K562 (cell line): Measurements from ENCODE around the gene MMRN2. TPM values are rescaled to one million over a fixed set of nuclear protein-coding genes. Genes with fewer than 3 reads are reported as not detected.

ENCODE experiments used
- ATAC-seq: fragments of 200-7000 bp; cut with Tn5 transposase; 3 replicates; pipeline ENCODE4 v1.9.1; 2020; ENCODE audit warnings: moderate library complexity
- BruUV-seq: library from RNA; stranded (reverse); fragments of 400-500 nt; replicated peaks from 2 replicates; lab custom pipeline; 2021; lab: Mats Ljungman, UMichigan
- CTCF ChIA-PET: fragments of 300-600 bp; formaldehyde crosslinking; extraction: SDS; loops from one replicate; lab custom pipeline; 2021; ENCODE audit warnings: low intra/inter-chr PET ratio; lab: Yijun Ruan, JAX
- POLR2A ChIA-PET: fragments of 300-600, 350-650 bp; sonication (Branson Sonifier 250); formaldehyde crosslinking; extraction: SDS; loops from one replicate; lab custom pipeline; 2021; ENCODE audit warnings: antibody characterized with exemption, inconsistent platforms; lab: Yijun Ruan, JAX
- DNase-seq, 4 experiments: peaks; one replicate each; pipeline versions ENCODE4 v3.0.0 to v3.0.0-alpha.2; 2011 to 2018; ENCODE audit warnings: low spot score in 3 of 4, mixed read lengths in 3 of 4; ENCODE audit errors: extremely low read depth in 1 of 4
- FAIRE-seq: peaks from 2 replicates; lab custom pipeline; 2011; peaks lifted over from hg19 to GRCh38; lab: Jason Lieb, UNC
- H2AFZ ChIP-seq: 2 replicates; pipeline ENCODE4 v1.6.0; 2011; ENCODE audit warnings: low read depth, low read length, control low read depth, inconsistent platforms
- H3K27ac ChIP-seq: fragments of 200-600 bp; 3 replicates; pipeline ENCODE4 v1.8.0; 2011; ENCODE audit warnings: low read depth, mild to moderate bottlenecking, control low read depth, inconsistent platforms, low read length, moderate library complexity, mixed read lengths; ENCODE audit errors: extremely low read depth
- H3K27me3 ChIP-seq, 2 experiments: fragments of 300-600 bp in 1 of 2; 2 replicates in 1 of 2; 3 replicates in 1 of 2; pipeline versions ENCODE4 v1.6.0 to v1.8.0; 2011; ENCODE audit warnings: inconsistent platforms in 2 of 2, low read length in 2 of 2, mild to moderate bottlenecking in 1 of 2, mixed read lengths in 1 of 2, moderate library complexity in 1 of 2; ENCODE audit not compliant: control insufficient read depth in 2 of 2, insufficient read depth in 2 of 2
- H3K36me3 ChIP-seq: fragments of 300-600 bp; 3 replicates; pipeline ENCODE4 v1.8.0; 2011; ENCODE audit warnings: mild to moderate bottlenecking, low read length, inconsistent platforms; ENCODE audit not compliant: control insufficient read depth, insufficient read depth
- H3K4me1 ChIP-seq, 2 experiments: fragments of 200-600 bp in 1 of 2; replicated peaks in 1 of 2; 2 replicates in 1 of 2; 3 replicates in 1 of 2; pipeline versions ENCODE4 v1.5.1 to v1.8.0; 2011; ENCODE audit warnings: inconsistent platforms in 2 of 2, low read length in 2 of 2, mild to moderate bottlenecking in 1 of 2, mixed read lengths in 1 of 2, moderate library complexity in 1 of 2; ENCODE audit not compliant: control insufficient read depth in 2 of 2, insufficient read depth in 2 of 2
- H3K4me2 ChIP-seq: 2 replicates; pipeline ENCODE4 v1.6.1; 2011; ENCODE audit warnings: low read length, control low read depth, inconsistent platforms, mixed read lengths; ENCODE audit not compliant: insufficient read depth
- H3K4me3 ChIP-seq: fragments of 200-600 bp; sonication (generic), shearing (Covaris generic); 2 replicates; pipeline ENCODE4 v1.5.1; 2016; ENCODE audit warnings: control low read depth, inconsistent platforms
- H3K79me2 ChIP-seq: fragments of 200-600 bp; 3 replicates; pipeline ENCODE4 v1.8.0; 2011; ENCODE audit warnings: low read length, inconsistent platforms; ENCODE audit not compliant: control insufficient read depth, insufficient read depth
- H3K9ac ChIP-seq, 2 experiments: 2 replicates each; pipeline versions ENCODE4 v1.6.0 to v1.6.1; 2011; ENCODE audit warnings: low read depth in 2 of 2, low read length in 2 of 2, control low read depth in 1 of 2, inconsistent platforms in 1 of 2, mild to moderate bottlenecking in 1 of 2, mixed read lengths in 1 of 2; ENCODE audit not compliant: insufficient read depth in 1 of 2
- H3K9me1 ChIP-seq: one replicate; pipeline ENCODE4 v1.6.0; 2011; ENCODE audit warnings: inconsistent platforms, mild to moderate bottlenecking, low read length, moderate library complexity; ENCODE audit not compliant: control insufficient read depth, insufficient read depth
- H3K9me3 ChIP-seq: replicated peaks from 2 replicates; pipeline ENCODE4 v1.5.1; 2011; ENCODE audit warnings: low read depth, low read length, inconsistent platforms; ENCODE audit not compliant: control insufficient read depth, insufficient read depth
- H4K20me1 ChIP-seq: replicated peaks from 2 replicates; pipeline ENCODE4 v1.6.1; 2011; ENCODE audit warnings: low read length, inconsistent platforms, mixed read lengths; ENCODE audit not compliant: control insufficient read depth, insufficient read depth
- CBX8 ChIP-seq: fragments of 200-600 bp; sonication (generic); IDR thresholded peaks from 2 replicates; pipeline ENCODE4 v1.6.1; 2012; ENCODE audit warnings: borderline replicate concordance, mixed run types, low read depth, mild to moderate bottlenecking, moderate library complexity, mixed read lengths, low read length, control low read depth, inconsistent platforms; ENCODE audit not compliant: poor library complexity, severe bottlenecking; ENCODE audit errors: extremely low read depth
- CREB1 ChIP-seq, 2 experiments: sonication (generic) in 1 of 2; formaldehyde crosslinking in 1 of 2; IDR thresholded peaks; 2 replicates each; pipeline versions ENCODE4 v1.6.1 to v1.8.0; 2012 to 2022; ENCODE audit warnings: inconsistent platforms in 1 of 2, mild to moderate bottlenecking in 1 of 2, missing genetic modification reagents in 1 of 2, moderate library complexity in 1 of 2
- EGR1 ChIP-seq: fragments of 450-650 bp; conservative IDR thresholded peaks from 2 replicates; pipeline ENCODE4 v1.6.1; 2017; ENCODE audit warnings: mild to moderate bottlenecking
- LCOR ChIP-seq: sonication (generic); formaldehyde crosslinking; IDR thresholded peaks from 2 replicates; pipeline ENCODE4 v1.8.0; 2022; ENCODE audit warnings: mild to moderate bottlenecking, missing genetic modification reagents
- WGBS: fragments of 100-300 bp; shearing (Covaris generic); methylation state at CpG from one replicate; pipeline ENCODE4 v1.1.6; 2016; ENCODE audit warnings: low coverage, mixed read lengths; ENCODE audit not compliant: insufficient coverage; ENCODE audit errors: missing lambda C conversion rate; 5-methylcytosine and 5-hydroxymethylcytosine counted together
- in situ Hi-C: fragments of 300-500 bp; cut with MboI; formaldehyde crosslinking; loops from 4 replicates; pipeline ENCODE4 v1.15.0; 2018; ENCODE audit warnings: inconsistent platforms, mixed read lengths
- intact Hi-C: fragments of 100-400 bp; cut with micrococcal nuclease; formaldehyde crosslinking; loops from 2 replicates; pipeline ENCODE4 v1.14.2; 2022
- polyA plus RNA-seq, 8 experiments: library from polyadenylated mRNA; depleted of rRNA in 4 of 8; stranded (reverse) in 5 of 8; unstranded in 3 of 8; fragments of >200 nt; fragmentation: Nextera tagmentation in 2 of 8; fragmentation: Illumina TruSeq in 1 of 8; extraction: Ambion mirVana in 2 of 8; extraction: Trizol in 1 of 8; gene quantifications; 2 replicates each; pipeline versions ENCODE4 v1.2.1 to v1.2.3, GENCODE V29; 2011 to 2014; ENCODE audit warnings: inconsistent platforms in 1 of 8, missing spikeins in 1 of 8
- total RNA-seq, 7 experiments: library from RNA; depleted of rRNA in 6 of 7; stranded (reverse); fragments of >200 nt in 6 of 7; fragmentation: Illumina TruSeq in 2 of 7; extraction: Trizol in 2 of 7; gene quantifications; 2 replicates each; pipeline versions ENCODE4 v1.2.1 to v1.2.3, GENCODE V29; 2011 to 2021; ENCODE audit warnings: low replicate concordance in 1 of 7
- TF ChIP-seq, protein P1 (sequence below): sonication (generic); formaldehyde crosslinking; IDR thresholded peaks from 2 replicates; pipeline ENCODE4 v1.8.1; 2023; ENCODE audit warnings: mild to moderate bottlenecking, missing genetic modification reagents

Gene MMRN2
- total and polyA plus RNA-seq, 9 of the 15 experiments (the other 6 are each of a cell fraction or from before 2014, with no cell fraction given): 0.07 to 2.0 (median 1.2) TPM

DNA sequence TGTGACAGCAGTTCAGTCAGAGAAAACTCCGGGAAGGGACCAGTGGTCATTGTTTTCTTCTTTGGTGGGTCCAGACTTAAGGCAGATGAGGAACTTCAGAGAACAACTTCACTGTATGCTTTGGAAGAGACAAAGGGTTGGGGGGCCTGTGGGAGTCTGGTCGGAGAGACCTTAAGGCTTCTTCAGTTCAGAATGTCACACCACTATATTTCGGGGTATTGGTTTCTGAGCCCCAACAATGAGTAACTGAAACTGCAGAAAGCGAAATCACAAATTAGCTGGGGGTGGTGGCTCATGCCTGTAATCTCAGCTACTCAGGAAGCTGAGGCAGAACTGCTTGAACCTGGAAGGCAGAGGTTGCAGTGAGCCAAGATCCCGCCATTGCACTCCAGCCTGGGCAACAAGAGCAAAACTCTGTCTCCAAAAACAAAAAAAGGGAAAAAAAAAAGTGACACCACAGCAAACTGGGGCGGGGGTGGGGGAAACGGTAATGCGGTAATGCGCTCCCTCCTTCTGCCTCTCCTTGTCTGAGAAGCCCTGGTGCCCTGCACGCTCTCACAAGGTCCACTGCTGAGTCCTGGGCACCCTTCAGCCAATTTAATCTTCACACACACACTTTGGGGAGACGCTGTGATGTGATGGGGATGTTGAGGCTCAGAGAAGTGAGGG, 8.7 kb upstream of the MMRN2 start:
- FAIRE-seq: no peak
- H3K9ac ChIP-seq: peak overlapping the region; percentile 34 to 63; a peak in 2 of 4 replicates

More for the DNA sequence above, 8.7 kb upstream of the MMRN2 start:
- Histone ChIP-seq H3K4me1 (peaks cover 10 to 44% of the 10 kb centered on the region in 2 experiments; a peak in 4 of 5 replicates), H3K79me2 (no peaks in the 10 kb centered on the region), H3K9me3 (no peaks in the 10 kb centered on the region), H3K9me1 (no peaks in the 10 kb centered on the region), H3K27ac (peak overlapping the region; percentile 53; the same call in 1 of the 3 replicates), H2AFZ (peak overlapping the region; percentile 99), H3K4me2 (peak overlapping the region; percentile 46; the same call in 1 of the 2 replicates), H3K4me3 (no peak overlapping the region), H4K20me1 (no peaks in the 10 kb centered on the region), H3K36me3 (peaks cover 4% of the 10 kb centered on the region; the same call in 1 of the 3 replicates), H3K27me3 (no peaks in the 10 kb centered on the region)
- in situ Hi-C loops (no loop called here), intact Hi-C loops (no loop called here)
- WGBS: 58% methylated on average over 5 of the region's 11 CpGs
- BruUV-seq: no TSS peak
- DNase-seq: no peak
- no peak for TF ChIP-seq CREB1 (IDR thresholded peaks at IDR 0.05)
- TF ChIP-seq CREB1 (CRISPR knock-in tag; IDR thresholded peaks at IDR 0.05): no peak
- TF ChIP-seq CBX8: no peak
- TF ChIP-seq LCOR: 0 out of 2 replicates have a peak, but pooled peaks have one; percentile 15
- TF ChIP-seq, protein P1, sequence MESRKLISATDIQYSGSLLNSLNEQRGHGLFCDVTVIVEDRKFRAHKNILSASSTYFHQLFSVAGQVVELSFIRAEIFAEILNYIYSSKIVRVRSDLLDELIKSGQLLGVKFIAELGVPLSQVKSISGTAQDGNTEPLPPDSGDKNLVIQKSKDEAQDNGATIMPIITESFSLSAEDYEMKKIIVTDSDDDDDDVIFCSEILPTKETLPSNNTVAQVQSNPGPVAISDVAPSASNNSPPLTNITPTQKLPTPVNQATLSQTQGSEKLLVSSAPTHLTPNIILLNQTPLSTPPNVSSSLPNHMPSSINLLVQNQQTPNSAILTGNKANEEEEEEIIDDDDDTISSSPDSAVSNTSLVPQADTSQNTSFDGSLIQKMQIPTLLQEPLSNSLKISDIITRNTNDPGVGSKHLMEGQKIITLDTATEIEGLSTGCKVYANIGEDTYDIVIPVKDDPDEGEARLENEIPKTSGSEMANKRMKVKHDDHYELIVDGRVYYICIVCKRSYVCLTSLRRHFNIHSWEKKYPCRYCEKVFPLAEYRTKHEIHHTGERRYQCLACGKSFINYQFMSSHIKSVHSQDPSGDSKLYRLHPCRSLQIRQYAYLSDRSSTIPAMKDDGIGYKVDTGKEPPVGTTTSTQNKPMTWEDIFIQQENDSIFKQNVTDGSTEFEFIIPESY: peak; percentile 99
- peak; percentile 37; the same call in 1 of the 2 replicates for TF ChIP-seq EGR1
- POLR2A ChIA-PET: interaction anchor here (0.6 to 1.6 kb wide), 4 partner anchors 14 to 720 kb away, joined by 3 read pairs; no protein-coding TSS in a partner anchor
- CTCF ChIA-PET: interaction anchor here (1.6 kb wide), 1 partner anchor 27 kb away, joined by 13 read pairs; no protein-coding TSS in a partner anchor
- ATAC-seq: peak; percentile 32; the same call in 2 of the 3 replicates
